HCT116 (cell line): ENCODE measurements around the gene ADARB1. TPM values are rescaled to one million over a fixed set of nuclear protein-coding genes. Genes with fewer than 3 reads are reported as not detected.

Source experiments
- ATAC-seq: fragments of 200-7000 bp; cut with Tn5 transposase; 2 replicates; pipeline ENCODE4 v1.9.1; 2020; ENCODE audit warnings: mild to moderate bottlenecking, moderate library complexity
- BruUV-seq: library from RNA; stranded (reverse); fragments of 400-500 nt; replicated peaks from 2 replicates; lab custom pipeline; 2021; lab: Mats Ljungman, UMichigan
- CTCF ChIA-PET: fragments of 300-600 bp; sonication (Branson Sonifier 250); formaldehyde crosslinking; loops from one replicate; lab custom pipeline; 2021; ENCODE audit warnings: antibody characterized with exemption; lab: Charles Lee
- POLR2A ChIA-PET: fragments of 300-600, 350-600 bp; sonication (Branson Sonifier 250); formaldehyde crosslinking; loops from one replicate; lab custom pipeline; 2021; ENCODE audit warnings: antibody characterized with exemption; lab: Charles Lee
- RAD21 ChIA-PET, 2 experiments: fragments of 300-600 bp; sonication (Branson Sonifier 250); formaldehyde crosslinking; loops; one replicate each; lab custom pipeline; 2023; ENCODE audit warnings: low total read pairs in 2 of 2; ENCODE audit not compliant: uncharacterized antibody in 2 of 2, unreplicated experiment in 2 of 2, low non-redundant PET in 1 of 2; lab: Charles Lee
- DNase-seq: peaks from one replicate; pipeline ENCODE4 v3.0.0-alpha.2; 2010; ENCODE audit warnings: low read depth, low spot score
- H2AFZ ChIP-seq: fragments of 200-600 bp; shearing (Covaris generic), sonication (generic); 2 replicates; pipeline ENCODE4 v1.6.1; 2017; ENCODE audit warnings: low read depth, mixed run types, mixed read lengths, antibody characterized with exemption, low read length; ENCODE audit not compliant: poor library complexity, severe bottlenecking
- H3K27ac ChIP-seq: 2 replicates; pipeline ENCODE4 v1.5.1; 2012; ENCODE audit warnings: low read depth, low read length
- H3K27me3 ChIP-seq: fragments of 200-600 bp; sonication (generic); 2 replicates; pipeline ENCODE4 v1.6.1; 2016; ENCODE audit warnings: mixed run types, low read length, mixed read lengths; ENCODE audit not compliant: insufficient read depth
- H3K36me3 ChIP-seq, 2 experiments: fragments of 200-500 bp in 1 of 2; fragments of 200-600 bp in 1 of 2; sonication (Bioruptor generic) in 1 of 2; sonication (generic) in 1 of 2; 2 replicates each; pipeline versions ENCODE4 v1.5.1 to v1.6.1; 2014 to 2016; ENCODE audit warnings: low read length in 2 of 2, inconsistent platforms in 1 of 2, mixed read lengths in 1 of 2, mixed run types in 1 of 2; ENCODE audit not compliant: insufficient read depth in 2 of 2, control insufficient read depth in 1 of 2
- H3K4me1 ChIP-seq, 2 experiments: fragments of 200-600 bp in 1 of 2; sonication (generic) in 1 of 2; 2 replicates each; pipeline versions ENCODE4 v1.5.1 to v1.6.1; 2012 to 2017; ENCODE audit warnings: low read length in 2 of 2, inconsistent platforms in 1 of 2, mild to moderate bottlenecking in 1 of 2, mixed read lengths in 1 of 2, mixed run types in 1 of 2, moderate library complexity in 1 of 2; ENCODE audit not compliant: insufficient read depth in 2 of 2, control insufficient read depth in 1 of 2
- H3K4me2 ChIP-seq: fragments of 200-600 bp; sonication (generic); 2 replicates; pipeline ENCODE4 v1.6.1; 2017; ENCODE audit warnings: mixed run types, low read length, mixed read lengths
- H3K4me3 ChIP-seq, 2 experiments: fragments of 200-600 bp in 1 of 2; sonication (generic) in 1 of 2; replicated peaks in 1 of 2; 2 replicates each; pipeline ENCODE4 v1.5.1; 2011 to 2016; ENCODE audit warnings: low read length in 2 of 2, control low read depth in 1 of 2, low read depth in 1 of 2, mild to moderate bottlenecking in 1 of 2, mixed read lengths in 1 of 2, mixed run types in 1 of 2
- H3K79me2 ChIP-seq: fragments of 200-600 bp; sonication (generic); 2 replicates; pipeline ENCODE4 v1.6.1; 2017; ENCODE audit warnings: mild to moderate bottlenecking, mixed run types, low read length, moderate library complexity, mixed read lengths; ENCODE audit not compliant: insufficient read depth
- H3K9ac ChIP-seq: fragments of 200-600 bp; sonication (generic); 2 replicates; pipeline ENCODE4 v1.6.1; 2016; ENCODE audit warnings: low read length, mixed read lengths
- H3K9me2 ChIP-seq: fragments of 200-600 bp; sonication (generic), shearing (Covaris generic); 2 replicates; pipeline ENCODE4 v1.6.1; 2017; ENCODE audit warnings: mixed run types, mild to moderate bottlenecking, moderate library complexity; ENCODE audit not compliant: insufficient read depth
- H3K9me3 ChIP-seq, 2 experiments: fragments of 200-500 bp in 1 of 2; fragments of 200-600 bp in 1 of 2; sonication (Bioruptor generic) in 1 of 2; sonication (generic) in 1 of 2; 2 replicates each; pipeline ENCODE4 v1.6.1; 2014 to 2017; ENCODE audit warnings: low read length in 2 of 2, mixed read lengths in 2 of 2, inconsistent platforms in 1 of 2, low read depth in 1 of 2, mild to moderate bottlenecking in 1 of 2, mixed run types in 1 of 2, moderate library complexity in 1 of 2; ENCODE audit not compliant: control insufficient read depth in 1 of 2, insufficient read depth in 1 of 2
- H4K20me1 ChIP-seq: fragments of 200-600 bp; sonication (generic), shearing (Covaris generic); 2 replicates; pipeline ENCODE4 v1.6.1; 2017; ENCODE audit warnings: mixed run types, mild to moderate bottlenecking, moderate library complexity; ENCODE audit not compliant: insufficient read depth
- ATF3 ChIP-seq: IDR thresholded peaks from 2 replicates; pipeline ENCODE4 v1.6.1; 2012
- CBX3 ChIP-seq: IDR thresholded peaks from 2 replicates; pipeline ENCODE4 v1.6.1; 2012; ENCODE audit warnings: low read depth
- ELF1 ChIP-seq: IDR thresholded peaks from 2 replicates; pipeline ENCODE4 v1.6.1; 2012; ENCODE audit warnings: low read depth, borderline replicate concordance
- EZH2phosphoT487 ChIP-seq: fragments of 200-600 bp; IDR thresholded peaks from 2 replicates; pipeline ENCODE4 v1.6.1; 2018; ENCODE audit warnings: antibody characterized with exemption, borderline replicate concordance
- MAX ChIP-seq: IDR thresholded peaks from 2 replicates; pipeline ENCODE4 v1.6.1; 2012
- POLR2A ChIP-seq: IDR thresholded peaks from 2 replicates; pipeline ENCODE4 v1.7.0; 2011; ENCODE audit warnings: borderline replicate concordance; ENCODE audit not compliant: insufficient read depth, insufficient read length; ENCODE audit errors: extremely low read depth
- POLR2AphosphoS5 ChIP-seq: IDR thresholded peaks from 2 replicates; pipeline ENCODE4 v1.6.1; 2011; ENCODE audit warnings: mild to moderate bottlenecking, low read depth, low read length, moderate library complexity
- RAD21 ChIP-seq: IDR thresholded peaks from 2 replicates; pipeline ENCODE4 v1.6.1; 2012; ENCODE audit warnings: low read depth, mild to moderate bottlenecking
- REST ChIP-seq: IDR thresholded peaks from 2 replicates; pipeline ENCODE4 v1.6.1; 2012; ENCODE audit warnings: low read depth
- intact Hi-C: fragments of 100-400 bp; cut with micrococcal nuclease; formaldehyde crosslinking; loops from 2 replicates; pipeline ENCODE4 v1.10.0; 2022
- total RNA-seq: library from RNA; stranded (reverse); gene quantifications from one replicate; pipeline ENCODE4 v1.2.1, GENCODE V29; 2021; ENCODE audit not compliant: unreplicated experiment

The ADARB1 gene
- total RNA-seq, 1 experiment from 2014 or later, result 13.5 TPM

GRCh38 chr21:45031571-45032191 lies 42.7 kb upstream of the ADARB1 start (continued):
- TF ChIP-seq MAX (no peak), EZH2phosphoT487 (no peak), POLR2AphosphoS5 (no peak)

GRCh38 chr21:45032332-45032731 lies 42.0 kb upstream of the ADARB1 start:
- peaks cover 4 to 5% of the 10 kb centered on the region in 2 experiments; a peak in 3 of 4 replicates for H3K9me3 ChIP-seq
- ChIA-PET RAD21 (no interaction called here), POLR2A (no interaction called here), CTCF (no interaction called here)
- no peak overlapping the region for H3K4me2 ChIP-seq
- no peaks in the 10 kb centered on the region for H4K20me1 ChIP-seq
- H3K4me1 ChIP-seq, result no peaks in the 10 kb centered on the region
- H3K79me2 ChIP-seq, result no peaks in the 10 kb centered on the region
- H3K9ac ChIP-seq, result no peak overlapping the region
- no peak for ATAC-seq
- intact Hi-C loops, result no loop called here
- H2AFZ ChIP-seq, result no peak overlapping the region
- no peaks in the 10 kb centered on the region for H3K36me3 ChIP-seq
- no peak for TF ChIP-seq MAX
- no peak for TF ChIP-seq ELF1
- TF ChIP-seq ATF3, result no peak
- no peak for TF ChIP-seq RAD21
- no peak for TF ChIP-seq CBX3
- no peak for TF ChIP-seq POLR2A
- TF ChIP-seq REST, result no peak
- TF ChIP-seq, all 23 proteins: peak for 0
- H3K27ac ChIP-seq, result no peak overlapping the region
- DNase-seq, result no peak
- no peak overlapping the region for H3K4me3 ChIP-seq
- no peaks in the 10 kb centered on the region for H3K27me3 ChIP-seq
- no TSS peak for BruUV-seq
- H3K9me2 ChIP-seq, result no peaks in the 10 kb centered on the region
